MCF 10A (cell line): Measurements from ENCODE around the gene QPCT. TPM values are rescaled to one million over a fixed set of nuclear protein-coding genes. Genes with fewer than 3 reads are reported as not detected.
A peak's percentile ranks its signal among the peaks of the same experiment; 100 is the strongest.

Source experiments
- BruUV-seq: library from RNA; stranded (reverse); fragments of 400-500 nt; replicated peaks from 2 replicates; lab custom pipeline; 2021; lab: Mats Ljungman, UMichigan
- CTCF ChIA-PET: fragments of 300-600 bp; sonication (Branson Sonifier 250); formaldehyde crosslinking; extraction: SDS; loops from one replicate; lab custom pipeline; 2021; ENCODE audit warnings: antibody characterized with exemption, inconsistent platforms; lab: Yijun Ruan, JAX
- POLR2A ChIA-PET: fragments of 300-600, 350-650 bp; sonication (Branson Sonifier 250); formaldehyde crosslinking; extraction: SDS; loops from one replicate; lab custom pipeline; 2020; ENCODE audit warnings: antibody characterized with exemption, inconsistent platforms; lab: Yijun Ruan, JAX
- DNase-seq: peaks from one replicate; pipeline ENCODE4 v3.0.0-alpha.2; 2018; ENCODE audit not compliant: unreplicated experiment
- H3K27ac Mint-ChIP-seq: one replicate; pipeline ENCODE4 v1.8.0; 2022; ENCODE audit warnings: mild to moderate bottlenecking, low read depth, mixed read lengths; ENCODE audit not compliant: unreplicated experiment
- H3K27me3 Mint-ChIP-seq: one replicate; pipeline ENCODE4 v1.8.0; 2022; ENCODE audit warnings: mixed read lengths; ENCODE audit not compliant: insufficient read depth, unreplicated experiment
- H3K36me3 Mint-ChIP-seq: one replicate; pipeline ENCODE4 v1.8.0; 2022; ENCODE audit warnings: mild to moderate bottlenecking, moderate library complexity, mixed read lengths; ENCODE audit not compliant: insufficient read depth, unreplicated experiment
- H3K4me1 Mint-ChIP-seq: one replicate; pipeline ENCODE4 v1.8.0; 2022; ENCODE audit warnings: mixed read lengths; ENCODE audit not compliant: insufficient read depth, unreplicated experiment
- H3K4me3 Mint-ChIP-seq: one replicate; pipeline ENCODE4 v1.8.0; 2022; ENCODE audit warnings: mild to moderate bottlenecking, moderate library complexity, mixed read lengths; ENCODE audit not compliant: unreplicated experiment
- H3K9me3 Mint-ChIP-seq: one replicate; pipeline ENCODE4 v1.8.0; 2022; ENCODE audit warnings: mixed read lengths; ENCODE audit not compliant: unreplicated experiment
- CTCF ChIP-seq: fragments of 200-600 bp; IDR thresholded peaks from one replicate; pipeline ENCODE4 v1.8.0; 2022; ENCODE audit warnings: antibody characterized with exemption, mild to moderate bottlenecking; ENCODE audit not compliant: unreplicated experiment
- intact Hi-C: fragments of 100-400 bp; cut with micrococcal nuclease; formaldehyde crosslinking; loops from 2 replicates; pipeline ENCODE4 v1.14.1; 2022
- total RNA-seq: library from RNA; stranded (reverse); gene quantifications from 2 replicates; pipeline ENCODE4 v1.2.3, GENCODE V29; 2022

The QPCT gene
- total RNA-seq, 1 experiment from 2014 or later: not detected

- intact Hi-C loops: no loop called here
- Mint-ChIP-seq H3K4me1 (peaks cover 6% of the 10 kb centered on the region), H3K4me3 (no peak overlapping the region), H3K27ac (no peak overlapping the region), H3K36me3 (no peaks in the 10 kb centered on the region), H3K9me3 (no peaks in the 10 kb centered on the region), H3K27me3 (no peaks in the 10 kb centered on the region)
- no TSS peak for BruUV-seq
- ChIA-PET CTCF (no interaction called here), POLR2A (no interaction called here)
- TF ChIP-seq CTCF: no peak
- no peak for DNase-seq
These were observed 26.2 kb downstream of the QPCT start for GRCh38 chr2:37370666-37371065.

- BruUV-seq: no TSS peak
- no peaks in the 10 kb centered on the region for H3K9me3 Mint-ChIP-seq
- ChIA-PET CTCF (no interaction called here), POLR2A (no interaction called here)
- no peak for TF ChIP-seq CTCF
- H3K27me3 Mint-ChIP-seq: no peaks in the 10 kb centered on the region
- no peaks in the 10 kb centered on the region for H3K36me3 Mint-ChIP-seq
- DNase-seq: no peak
- peaks cover 10% of the 10 kb centered on the region for H3K4me1 Mint-ChIP-seq
- intact Hi-C loops: no loop called here
- no peak overlapping the region for H3K4me3 Mint-ChIP-seq
- no peak overlapping the region for H3K27ac Mint-ChIP-seq
These were observed 27.6 kb downstream of the QPCT start for GRCh38 chr2:37372000-37372399.

- TF ChIP-seq CTCF: no peak
- DNase-seq: no peak
- POLR2A ChIA-PET: interaction anchor here (1.0 to 4.5 kb wide), 4 partner anchors 11 to 210 kb away, joined by 3 to 41 read pairs (median 22); partner anchors contain the start of gene PRKD3
- peaks cover 27% of the 10 kb centered on the region for H3K4me1 Mint-ChIP-seq
- intact Hi-C loops: loop anchor here (5.0 kb wide), 1 partner anchor 54 kb away; the partner anchor contains the start of gene PRKD3
- no peaks in the 10 kb centered on the region for H3K9me3 Mint-ChIP-seq
- CTCF ChIA-PET: interaction anchor here (0.6 to 3.3 kb wide), 9 partner anchors 12 to 583 kb away, joined by 3 to 26 read pairs (median 5); no protein-coding TSS in a partner anchor
- no peak overlapping the region for H3K4me3 Mint-ChIP-seq
- no peaks in the 10 kb centered on the region for H3K27me3 Mint-ChIP-seq
- H3K27ac Mint-ChIP-seq: no peak overlapping the region
- BruUV-seq: no TSS peak
- no peaks in the 10 kb centered on the region for H3K36me3 Mint-ChIP-seq
These were observed 31.4 kb downstream of the QPCT start for GRCh38 chr2:37375741-37376288.

GRCh38 chr2:37376421-37377186 lies 32.2 kb downstream of the QPCT start:
- Mint-ChIP-seq H3K27me3 (no peaks in the 10 kb centered on the region), H3K9me3 (no peaks in the 10 kb centered on the region)
- TF ChIP-seq CTCF: no peak

More at GRCh38 chr2:37376421-37377186, 32.2 kb downstream of the QPCT start:
- peaks cover 27% of the 10 kb centered on the region for H3K4me1 Mint-ChIP-seq
- POLR2A ChIA-PET: interaction anchor here (0.7 to 4.5 kb wide), 7 partner anchors 10 to 210 kb away, joined by 3 to 41 read pairs (median 9); partner anchors contain the start of genes CEBPZ, NDUFAF7 and PRKD3
- no TSS peak for BruUV-seq
- no peaks in the 10 kb centered on the region for H3K36me3 Mint-ChIP-seq
- DNase-seq: peak; percentile 79
- intact Hi-C loops: loop anchor here (5.0 kb wide), 1 partner anchor 54 kb away; the partner anchor contains the start of gene PRKD3
- CTCF ChIA-PET: interaction anchor here (0.6 to 3.3 kb wide), 5 partner anchors 11 to 700 kb away, joined by 3 to 26 read pairs (median 5); no protein-coding TSS in a partner anchor
- peak overlapping the region; percentile 61 for H3K27ac Mint-ChIP-seq
- peak overlapping the region; percentile 55 for H3K4me3 Mint-ChIP-seq
